ENCODE measurements around the gene CDHR2.

Gene CDHR2

GRCh38 chr5:176628406-176629228, 79.5 kb downstream of the CDHR2 start:
- H3K9me3 ChIP-seq = no peaks in the 10 kb centered on the region
- no peak for DNase-seq
- TF ChIP-seq, protein P1, sequence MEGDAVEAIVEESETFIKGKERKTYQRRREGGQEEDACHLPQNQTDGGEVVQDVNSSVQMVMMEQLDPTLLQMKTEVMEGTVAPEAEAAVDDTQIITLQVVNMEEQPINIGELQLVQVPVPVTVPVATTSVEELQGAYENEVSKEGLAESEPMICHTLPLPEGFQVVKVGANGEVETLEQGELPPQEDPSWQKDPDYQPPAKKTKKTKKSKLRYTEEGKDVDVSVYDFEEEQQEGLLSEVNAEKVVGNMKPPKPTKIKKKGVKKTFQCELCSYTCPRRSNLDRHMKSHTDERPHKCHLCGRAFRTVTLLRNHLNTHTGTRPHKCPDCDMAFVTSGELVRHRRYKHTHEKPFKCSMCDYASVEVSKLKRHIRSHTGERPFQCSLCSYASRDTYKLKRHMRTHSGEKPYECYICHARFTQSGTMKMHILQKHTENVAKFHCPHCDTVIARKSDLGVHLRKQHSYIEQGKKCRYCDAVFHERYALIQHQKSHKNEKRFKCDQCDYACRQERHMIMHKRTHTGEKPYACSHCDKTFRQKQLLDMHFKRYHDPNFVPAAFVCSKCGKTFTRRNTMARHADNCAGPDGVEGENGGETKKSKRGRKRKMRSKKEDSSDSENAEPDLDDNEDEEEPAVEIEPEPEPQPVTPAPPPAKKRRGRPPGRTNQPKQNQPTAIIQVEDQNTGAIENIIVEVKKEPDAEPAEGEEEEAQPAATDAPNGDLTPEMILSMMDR (IDR thresholded peaks at IDR 0.05; ENCODE audit: low read depth, low read length) = no peak
- H3K27me3 ChIP-seq = peaks cover 8% of the 10 kb centered on the region
- H3K4me1 ChIP-seq = no peaks in the 10 kb centered on the region
- no peaks in the 10 kb centered on the region for H3K36me3 ChIP-seq
- no peak overlapping the region for H3K4me3 ChIP-seq (ENCODE audit: low read depth, low read length)

DNA sequence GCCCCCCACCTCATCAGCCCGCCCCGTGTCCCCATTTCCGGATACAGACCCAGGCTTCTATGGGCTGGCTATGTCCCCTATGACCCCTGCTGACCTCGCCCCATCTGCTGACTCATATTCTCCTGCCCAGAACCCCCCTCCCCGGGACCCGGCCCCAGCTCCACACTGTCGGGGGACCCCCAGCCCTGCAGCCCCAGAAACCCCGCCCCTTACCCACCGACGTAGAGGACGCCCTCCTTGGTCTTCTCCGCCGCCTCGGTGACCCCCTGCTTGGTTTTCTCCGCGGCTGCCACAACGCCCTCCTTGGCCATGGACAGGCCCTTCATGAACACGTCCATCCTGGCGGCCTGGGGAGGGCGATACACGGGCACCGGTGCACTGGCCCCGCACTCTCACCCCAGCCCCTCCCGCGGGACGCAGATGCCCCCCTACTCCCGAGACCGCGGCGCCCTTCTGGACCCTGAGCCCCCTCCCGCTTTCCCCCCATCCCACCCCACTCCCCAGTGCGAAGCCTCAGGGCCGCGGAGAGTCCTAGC, 80.2 kb downstream of the CDHR2 start:
- Histone ChIP-seq H3K9me3 (no peaks in the 10 kb centered on the region), H3K4me3 (ENCODE audit: low read depth, low read length) (peak overlapping the region; percentile 57), H3K36me3 (no peaks in the 10 kb centered on the region), H3K4me1 (no peaks in the 10 kb centered on the region), H3K27me3 (peaks cover 8% of the 10 kb centered on the region)
- no peak for DNase-seq
- TF ChIP-seq, protein P1 (IDR thresholded peaks at IDR 0.05; ENCODE audit: low read depth, low read length) = no peak

DNA sequence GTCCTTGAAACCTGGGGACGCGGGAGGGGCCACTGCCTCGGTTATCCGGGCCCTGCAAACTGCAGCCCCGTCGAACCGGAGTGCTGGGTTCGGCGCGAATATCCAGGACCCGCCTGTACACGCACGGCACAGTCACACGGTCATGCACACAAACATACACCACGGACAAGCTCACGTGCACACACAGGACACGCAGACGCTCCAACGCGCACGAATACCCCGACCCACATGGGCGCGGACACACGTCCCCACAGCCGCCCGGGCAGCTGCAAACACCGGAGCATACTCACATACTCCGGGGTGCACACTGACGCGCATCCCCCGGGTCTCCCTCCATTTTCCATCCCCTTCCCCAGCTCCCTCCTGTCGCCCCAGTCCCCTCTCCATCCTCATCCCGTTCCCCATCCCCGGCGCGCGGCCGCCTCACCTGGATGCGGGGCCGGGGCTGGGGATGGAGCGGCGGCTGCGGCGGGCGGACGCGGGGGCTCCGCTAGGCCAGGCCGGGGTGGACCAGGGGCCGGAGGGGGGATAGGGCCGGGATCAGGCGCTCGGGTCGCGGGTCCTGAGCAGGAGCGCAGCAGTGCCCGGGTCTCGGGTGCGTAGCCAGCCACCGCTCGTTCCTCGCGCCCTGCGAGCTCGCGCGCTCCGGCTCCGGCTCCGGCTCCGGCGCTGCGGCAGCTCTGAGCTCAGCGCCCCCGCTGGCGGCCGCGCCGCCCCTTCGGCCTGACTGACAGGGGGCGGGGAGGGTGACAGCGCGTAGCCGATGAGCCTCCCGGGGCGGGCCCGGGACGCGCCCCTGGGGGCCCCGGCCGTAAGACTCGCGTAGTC, 80.9 kb downstream of the CDHR2 start, which contains the start of the genes EIF4E1B and SNCB:
TSS of gene EIF4E1B (plus strand) at position 823 of the 828 bp plus-strand sequence. CDS start 12,113 bp downstream, outside the sequence.
TSS of gene SNCB (minus strand) at position 682 of the 828 bp plus-strand sequence. CDS start 880 bp downstream, outside the sequence.
- Histone ChIP-seq H3K36me3 (no peaks in the 10 kb centered on the region), H3K9me3 (no peaks in the 10 kb centered on the region), H3K4me1 (no peaks in the 10 kb centered on the region), H3K27me3 (peaks cover 8% of the 10 kb centered on the region), H3K4me3 (ENCODE audit: low read depth, low read length) (peak within 1 kb of the TSS; percentile 57)
- DNase-seq = peak; percentile 80
- TF ChIP-seq, protein P1 (IDR thresholded peaks at IDR 0.05; ENCODE audit: low read depth, low read length) = 0 out of 2 replicates have a peak, but pooled peaks have one; percentile 5

DNA sequence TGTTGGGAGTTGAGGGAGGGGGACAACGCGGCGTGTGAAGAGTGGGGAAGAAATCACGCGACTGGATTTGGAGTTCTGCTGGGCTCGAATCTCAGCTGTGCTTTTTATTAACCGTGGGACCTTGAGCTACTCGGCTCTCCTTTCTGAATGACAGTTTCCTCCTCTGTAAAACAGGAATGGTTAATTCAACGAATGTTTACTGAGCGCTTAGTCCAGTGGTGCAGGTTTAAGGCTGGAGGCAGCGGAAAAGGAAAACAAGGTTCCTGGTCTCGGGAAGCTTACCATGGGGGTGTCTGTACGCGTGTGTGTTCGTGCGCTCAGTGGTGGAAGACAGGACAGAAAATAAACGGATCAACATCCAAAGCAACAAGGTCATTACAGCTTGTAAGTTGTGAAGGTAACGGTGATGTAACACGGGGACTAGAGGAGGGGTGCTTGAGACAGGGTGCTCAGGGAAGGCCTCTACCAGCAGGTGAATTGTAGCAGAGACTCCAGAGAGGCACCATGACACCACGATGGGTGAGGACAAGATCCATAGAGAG, 81.6 kb downstream of the CDHR2 start:
- no peak for DNase-seq
- H3K9me3 ChIP-seq = no peaks in the 10 kb centered on the region
- TF ChIP-seq, protein P1 (IDR thresholded peaks at IDR 0.05; ENCODE audit: low read depth, low read length) = no peak
- no peaks in the 10 kb centered on the region for H3K36me3 ChIP-seq
- peak overlapping the region; percentile 57 for H3K4me3 ChIP-seq (ENCODE audit: low read depth, low read length)
- H3K4me1 ChIP-seq = no peaks in the 10 kb centered on the region
- H3K27me3 ChIP-seq = peaks cover 8% of the 10 kb centered on the region

DNA sequence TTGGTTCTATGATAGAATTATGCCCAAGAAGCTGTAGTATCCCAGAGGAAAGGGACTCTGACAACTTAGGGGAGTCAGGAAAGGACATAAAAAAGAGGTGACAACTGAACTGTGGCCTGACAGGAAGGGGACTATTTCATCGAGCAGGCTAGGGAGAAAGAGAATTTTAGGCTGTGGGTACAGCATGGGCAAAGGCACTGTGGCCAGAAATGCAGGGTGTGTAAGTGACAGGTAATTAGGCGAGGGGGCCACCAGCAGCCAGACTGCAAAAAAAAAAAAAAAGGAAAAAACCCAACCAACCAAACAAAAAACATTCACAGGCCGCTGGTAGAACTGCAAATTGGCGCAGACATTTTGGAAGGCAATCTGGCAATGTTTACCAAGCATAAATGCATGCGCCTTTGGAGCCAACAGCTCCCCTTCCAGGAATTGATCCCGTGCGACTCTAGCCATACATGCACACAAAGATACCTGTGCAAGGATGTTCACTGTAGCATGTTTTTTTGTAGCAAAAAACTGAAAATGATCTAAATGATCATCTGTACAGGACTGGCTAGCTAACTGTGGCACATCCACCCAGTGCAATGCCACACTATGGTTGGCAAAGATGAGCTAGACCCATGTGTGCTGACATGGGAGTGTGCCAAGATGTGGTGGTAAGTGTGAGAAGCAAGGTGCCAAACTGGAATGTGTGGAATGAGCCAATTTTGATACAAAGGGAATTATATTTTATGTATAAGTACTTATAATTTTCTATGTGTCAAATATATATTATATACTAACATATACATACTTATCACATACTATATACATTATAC, 82.5 kb downstream of the CDHR2 start:
- H3K4me1 ChIP-seq = no peaks in the 10 kb centered on the region
- no peak overlapping the region for H3K4me3 ChIP-seq (ENCODE audit: low read depth, low read length)
- no peaks in the 10 kb centered on the region for H3K36me3 ChIP-seq
- peaks cover 8% of the 10 kb centered on the region for H3K27me3 ChIP-seq
- DNase-seq = no peak
- TF ChIP-seq, protein P1 (IDR thresholded peaks at IDR 0.05; ENCODE audit: low read depth, low read length) = no peak
- no peaks in the 10 kb centered on the region for H3K9me3 ChIP-seq

Data from BE2C (cell line).